Natural killer cell treated with Interleukin-12 subunit alpha and Interleukin-12 subunit beta and Interleukin-15 and Interleukin-18, amount 100 ng/mL, for 72 hours (primary cell): Measurements from ENCODE around the gene TUBA4A. TPM values are rescaled to one million over a fixed set of nuclear protein-coding genes. Genes with fewer than 3 reads are reported as not detected.

ENCODE experiments used
- ATAC-seq, 2 donors: fragments of 150-1000 bp; cut with Tn5 transposase in 1 of 2; sonication (Bioruptor Pico), chemical (Tn5 transposase) in 1 of 2; 2 replicates each; pipeline ENCODE4 v1.10.0; 2021
- DNase-seq: peaks from one replicate; pipeline ENCODE4 v3.0.0; 2022; ENCODE audit warnings: low spot score
- H3K27ac Mint-ChIP-seq, 2 donors: 1 replicate in 1 of 2; 2 replicates in 1 of 2; pipeline ENCODE4 v1.8.0; 2022; ENCODE audit warnings: mixed read lengths in 2 of 2, mild to moderate bottlenecking in 1 of 2, moderate library complexity in 1 of 2
- H3K27me3 Mint-ChIP-seq, 2 donors: 1 replicate in 1 of 2; 2 replicates in 1 of 2; pipeline ENCODE4 v1.8.0; 2022; ENCODE audit warnings: mixed read lengths in 2 of 2
- H3K36me3 Mint-ChIP-seq: one replicate; pipeline ENCODE4 v1.8.0; 2022; ENCODE audit warnings: mixed read lengths
- H3K4me1 Mint-ChIP-seq, 2 donors: 1 replicate in 1 of 2; 2 replicates in 1 of 2; pipeline ENCODE4 v1.8.0; 2022; ENCODE audit warnings: low read depth in 2 of 2, mixed read lengths in 2 of 2, mild to moderate bottlenecking in 1 of 2
- H3K4me3 Mint-ChIP-seq: one replicate; pipeline ENCODE4 v1.8.0; 2022; ENCODE audit warnings: mixed read lengths
- H3K9me3 Mint-ChIP-seq: 2 replicates; pipeline ENCODE4 v1.8.0; 2022; ENCODE audit warnings: mixed read lengths
- total RNA-seq, 2 donors: library from RNA; stranded (reverse); gene quantifications; one replicate each; pipeline ENCODE4 v1.2.3, GENCODE V29; 2022

Gene TUBA4A
- 100 to 1,000 TPM; 159 to 161 TPM for total RNA-seq

- H3K4me3 Mint-ChIP-seq: peak within 1 kb of the TSS; percentile 90
- peak; percentile 92 for DNase-seq
- peak within 1 kb of the TSS; percentile 88 to 93 for H3K27ac Mint-ChIP-seq
- H3K27me3 Mint-ChIP-seq: peaks cover 0 to 3% of the 10 kb centered on the region in 2 donors
- no peaks in the 10 kb centered on the region for H3K9me3 Mint-ChIP-seq
- ATAC-seq: peak; percentile 88 to 92
- peaks cover 50% of the 10 kb centered on the region in 2 donors for H3K4me1 Mint-ChIP-seq
- peaks cover 9% of the 10 kb centered on the region for H3K36me3 Mint-ChIP-seq
These were observed at the start of gene TUBA4A for GRCh38 chr2:219253753-219254589. TSS of gene TUBA4A (minus strand) at chr2:219253918. CDS start at chr2:219253858, 60 bp downstream.

GRCh38 chr2:219302412-219302968 lies 48.8 kb upstream of the TUBA4A start:
- Mint-ChIP-seq H3K27me3 (peaks cover 36 to 47% of the 10 kb centered on the region in 2 donors), H3K9me3 (no peaks in the 10 kb centered on the region), H3K27ac (no peak overlapping the region), H3K36me3 (no peaks in the 10 kb centered on the region), H3K4me1 (no peaks in the 10 kb centered on the region), H3K4me3 (no peak overlapping the region)
- no peak for ATAC-seq
- no peak for DNase-seq

GRCh38 chr2:219300022-219300421 lies 46.3 kb upstream of the TUBA4A start:
- ATAC-seq (no peak), DNase-seq (no peak)
- Mint-ChIP-seq H3K4me1 (peaks cover 0 to 4% of the 10 kb centered on the region in 2 donors), H3K27me3 (peaks cover 22 to 26% of the 10 kb centered on the region in 2 donors), H3K27ac (no peak overlapping the region), H3K4me3 (no peak overlapping the region), H3K36me3 (no peaks in the 10 kb centered on the region), H3K9me3 (no peaks in the 10 kb centered on the region)

- Mint-ChIP-seq H3K27ac (no peak overlapping the region), H3K4me3 (no peak overlapping the region), H3K4me1 (peaks cover 2 to 6% of the 10 kb centered on the region in 2 donors), H3K27me3 (peaks cover 16 to 19% of the 10 kb centered on the region in 2 donors), H3K9me3 (no peaks in the 10 kb centered on the region), H3K36me3 (no peaks in the 10 kb centered on the region)
- no peak for ATAC-seq
- no peak for DNase-seq
These were observed 45.6 kb upstream of the TUBA4A start for GRCh38 chr2:219299372-219299760.

GRCh38 chr2:219298759-219299371 lies 45.1 kb upstream of the TUBA4A start:
- H3K27ac Mint-ChIP-seq: no peak overlapping the region
- no peak overlapping the region for H3K4me3 Mint-ChIP-seq
- peaks cover 13 to 16% of the 10 kb centered on the region in 2 donors for H3K27me3 Mint-ChIP-seq
- peaks cover 6 to 11% of the 10 kb centered on the region in 2 donors for H3K4me1 Mint-ChIP-seq
- H3K36me3 Mint-ChIP-seq: no peaks in the 10 kb centered on the region
- ATAC-seq (peak; percentile 69 to 73), DNase-seq (peak; percentile 88)
- no peaks in the 10 kb centered on the region for H3K9me3 Mint-ChIP-seq

- peaks cover 6 to 12% of the 10 kb centered on the region in 2 donors for H3K4me1 Mint-ChIP-seq
- ATAC-seq (no peak), DNase-seq (no peak)
- H3K9me3 Mint-ChIP-seq: no peaks in the 10 kb centered on the region
- H3K27ac Mint-ChIP-seq: no peak overlapping the region
- H3K27me3 Mint-ChIP-seq: peaks cover 9% of the 10 kb centered on the region in 2 donors
- H3K36me3 Mint-ChIP-seq: no peaks in the 10 kb centered on the region
- no peak overlapping the region for H3K4me3 Mint-ChIP-seq
These were observed 44.2 kb upstream of the TUBA4A start for GRCh38 chr2:219297766-219298456.

GRCh38 chr2:219296631-219297391 lies 43.1 kb upstream of the TUBA4A start:
- no peak for ATAC-seq
- no peak overlapping the region for H3K4me3 Mint-ChIP-seq
- no peak overlapping the region for H3K27ac Mint-ChIP-seq
- H3K9me3 Mint-ChIP-seq: no peaks in the 10 kb centered on the region
- H3K27me3 Mint-ChIP-seq: peaks cover 6 to 9% of the 10 kb centered on the region in 2 donors
- DNase-seq: no peak
- no peaks in the 10 kb centered on the region for H3K36me3 Mint-ChIP-seq
- peaks cover 6 to 12% of the 10 kb centered on the region in 2 donors for H3K4me1 Mint-ChIP-seq

- ATAC-seq: no peak
- Mint-ChIP-seq H3K4me3 (no peak overlapping the region), H3K4me1 (peaks cover 6 to 12% of the 10 kb centered on the region in 2 donors), H3K27ac (no peak overlapping the region), H3K27me3 (peaks cover 2 to 4% of the 10 kb centered on the region in 2 donors), H3K36me3 (no peaks in the 10 kb centered on the region), H3K9me3 (no peaks in the 10 kb centered on the region)
- DNase-seq: no peak
These were observed 42.4 kb upstream of the TUBA4A start for GRCh38 chr2:219296142-219296541.

- DNase-seq: peak; percentile 90
- H3K27me3 Mint-ChIP-seq: no peaks in the 10 kb centered on the region
- peak overlapping the region; percentile 23 to 51 for H3K27ac Mint-ChIP-seq
These were observed 40.9 kb upstream of the TUBA4A start for GRCh38 chr2:219294356-219295351.

GRCh38 chr2:219293736-219294231 lies 40.1 kb upstream of the TUBA4A start:
- H3K4me3 Mint-ChIP-seq: peak overlapping the region; percentile 81
- H3K36me3 Mint-ChIP-seq: no peaks in the 10 kb centered on the region
- H3K9me3 Mint-ChIP-seq: no peaks in the 10 kb centered on the region
- H3K27ac Mint-ChIP-seq: peak overlapping the region; percentile 23 to 51
- ATAC-seq: no peak
- peaks cover 6 to 12% of the 10 kb centered on the region in 2 donors for H3K4me1 Mint-ChIP-seq
- DNase-seq: no peak
- no peaks in the 10 kb centered on the region for H3K27me3 Mint-ChIP-seq

More at GRCh38 chr2:219294356-219295351, 40.9 kb upstream of the TUBA4A start:
- peak; percentile 94 to 95 for ATAC-seq
- H3K9me3 Mint-ChIP-seq: no peaks in the 10 kb centered on the region
- peak overlapping the region; percentile 81 for H3K4me3 Mint-ChIP-seq
- no peaks in the 10 kb centered on the region for H3K36me3 Mint-ChIP-seq
- peaks cover 6 to 12% of the 10 kb centered on the region in 2 donors for H3K4me1 Mint-ChIP-seq

- Mint-ChIP-seq H3K4me3 (no peak overlapping the region), H3K27me3 (no peaks in the 10 kb centered on the region), H3K9me3 (no peaks in the 10 kb centered on the region), H3K27ac (no peak overlapping the region), H3K4me1 (peaks cover 6 to 14% of the 10 kb centered on the region in 2 donors), H3K36me3 (no peaks in the 10 kb centered on the region)
- DNase-seq: no peak
- ATAC-seq: no peak
These were observed 38.9 kb upstream of the TUBA4A start for GRCh38 chr2:219292616-219293015.

- Mint-ChIP-seq H3K36me3 (no peaks in the 10 kb centered on the region), H3K27me3 (no peaks in the 10 kb centered on the region), H3K27ac (no peak overlapping the region), H3K4me1 (peaks cover 6 to 14% of the 10 kb centered on the region in 2 donors), H3K9me3 (no peaks in the 10 kb centered on the region), H3K4me3 (no peak overlapping the region)
- DNase-seq: no peak
- no peak for ATAC-seq
These were observed 38.3 kb upstream of the TUBA4A start for GRCh38 chr2:219291910-219292490.
